ENCODE results near the gene REEP1. TPM values are rescaled to one million over a fixed set of nuclear protein-coding genes. Genes with fewer than 3 reads are reported as not detected.

REEP1 gene
- total and polyA plus RNA-seq, 9 of the 15 experiments (the other 6 are each of a cell fraction or from before 2014, with no cell fraction given), result 0.11 to 0.67 (median 0.13) TPM

DNA sequence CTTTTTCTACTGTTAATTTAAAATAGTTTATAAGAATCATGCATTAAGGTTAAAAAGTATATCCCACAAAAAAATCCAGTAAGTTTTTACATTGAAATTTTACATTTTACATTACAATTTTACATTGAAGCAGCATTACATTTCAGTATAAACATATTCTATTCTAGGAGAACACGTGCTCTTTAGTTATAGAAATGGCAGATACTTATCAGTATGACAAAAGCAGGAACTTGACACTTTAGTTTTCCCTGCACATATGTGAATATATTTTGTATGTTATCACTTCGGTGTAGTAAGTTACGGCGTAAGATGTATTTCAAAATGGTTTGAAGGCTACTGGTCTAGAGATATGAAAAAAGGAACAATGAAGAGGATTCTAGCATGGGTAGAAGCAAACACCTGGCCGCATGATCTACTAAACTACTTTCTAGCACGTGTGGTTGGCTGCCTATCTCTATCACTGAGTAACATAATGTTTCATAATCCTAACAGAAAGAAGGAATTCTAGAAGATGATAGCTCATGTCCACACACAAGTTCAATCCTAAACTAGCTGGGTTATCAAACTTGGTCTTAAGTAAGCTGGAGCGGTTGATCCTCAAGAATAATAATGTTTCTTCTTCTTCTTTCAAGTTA, 147.5 kb downstream of the REEP1 start (continued):
- TF ChIP-seq, protein P1, sequence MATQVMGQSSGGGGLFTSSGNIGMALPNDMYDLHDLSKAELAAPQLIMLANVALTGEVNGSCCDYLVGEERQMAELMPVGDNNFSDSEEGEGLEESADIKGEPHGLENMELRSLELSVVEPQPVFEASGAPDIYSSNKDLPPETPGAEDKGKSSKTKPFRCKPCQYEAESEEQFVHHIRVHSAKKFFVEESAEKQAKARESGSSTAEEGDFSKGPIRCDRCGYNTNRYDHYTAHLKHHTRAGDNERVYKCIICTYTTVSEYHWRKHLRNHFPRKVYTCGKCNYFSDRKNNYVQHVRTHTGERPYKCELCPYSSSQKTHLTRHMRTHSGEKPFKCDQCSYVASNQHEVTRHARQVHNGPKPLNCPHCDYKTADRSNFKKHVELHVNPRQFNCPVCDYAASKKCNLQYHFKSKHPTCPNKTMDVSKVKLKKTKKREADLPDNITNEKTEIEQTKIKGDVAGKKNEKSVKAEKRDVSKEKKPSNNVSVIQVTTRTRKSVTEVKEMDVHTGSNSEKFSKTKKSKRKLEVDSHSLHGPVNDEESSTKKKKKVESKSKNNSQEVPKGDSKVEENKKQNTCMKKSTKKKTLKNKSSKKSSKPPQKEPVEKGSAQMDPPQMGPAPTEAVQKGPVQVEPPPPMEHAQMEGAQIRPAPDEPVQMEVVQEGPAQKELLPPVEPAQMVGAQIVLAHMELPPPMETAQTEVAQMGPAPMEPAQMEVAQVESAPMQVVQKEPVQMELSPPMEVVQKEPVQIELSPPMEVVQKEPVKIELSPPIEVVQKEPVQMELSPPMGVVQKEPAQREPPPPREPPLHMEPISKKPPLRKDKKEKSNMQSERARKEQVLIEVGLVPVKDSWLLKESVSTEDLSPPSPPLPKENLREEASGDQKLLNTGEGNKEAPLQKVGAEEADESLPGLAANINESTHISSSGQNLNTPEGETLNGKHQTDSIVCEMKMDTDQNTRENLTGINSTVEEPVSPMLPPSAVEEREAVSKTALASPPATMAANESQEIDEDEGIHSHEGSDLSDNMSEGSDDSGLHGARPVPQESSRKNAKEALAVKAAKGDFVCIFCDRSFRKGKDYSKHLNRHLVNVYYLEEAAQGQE (IDR thresholded peaks at IDR 0.05; ENCODE audit: borderline replicate concordance), result 0 out of 2 replicates have a peak, but pooled peaks have one; percentile 6
- TF ChIP-seq, protein P1 (CRISPR knock-in tag; IDR thresholded peaks at IDR 0.05; ENCODE audit: low read depth), result no peak
- TF ChIP-seq, protein P2, sequence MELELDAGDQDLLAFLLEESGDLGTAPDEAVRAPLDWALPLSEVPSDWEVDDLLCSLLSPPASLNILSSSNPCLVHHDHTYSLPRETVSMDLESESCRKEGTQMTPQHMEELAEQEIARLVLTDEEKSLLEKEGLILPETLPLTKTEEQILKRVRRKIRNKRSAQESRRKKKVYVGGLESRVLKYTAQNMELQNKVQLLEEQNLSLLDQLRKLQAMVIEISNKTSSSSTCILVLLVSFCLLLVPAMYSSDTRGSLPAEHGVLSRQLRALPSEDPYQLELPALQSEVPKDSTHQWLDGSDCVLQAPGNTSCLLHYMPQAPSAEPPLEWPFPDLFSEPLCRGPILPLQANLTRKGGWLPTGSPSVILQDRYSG (tag; conservative IDR thresholded peaks at IDR 0.05; ENCODE audit: low read depth), result 0 out of 2 replicates have a peak, but pooled peaks have one; percentile 34
- no peak for TF ChIP-seq CAMTA2 (CRISPR knock-in tag; conservative IDR thresholded peaks at IDR 0.05)
- TF ChIP-seq ZNF584 (CRISPR knock-in tag; IDR thresholded peaks at IDR 0.05; ENCODE audit: low read depth), result no peak
- no peak for TF ChIP-seq CBFB (CRISPR knock-in tag; IDR thresholded peaks at IDR 0.05)
- TF ChIP-seq, protein P3, sequence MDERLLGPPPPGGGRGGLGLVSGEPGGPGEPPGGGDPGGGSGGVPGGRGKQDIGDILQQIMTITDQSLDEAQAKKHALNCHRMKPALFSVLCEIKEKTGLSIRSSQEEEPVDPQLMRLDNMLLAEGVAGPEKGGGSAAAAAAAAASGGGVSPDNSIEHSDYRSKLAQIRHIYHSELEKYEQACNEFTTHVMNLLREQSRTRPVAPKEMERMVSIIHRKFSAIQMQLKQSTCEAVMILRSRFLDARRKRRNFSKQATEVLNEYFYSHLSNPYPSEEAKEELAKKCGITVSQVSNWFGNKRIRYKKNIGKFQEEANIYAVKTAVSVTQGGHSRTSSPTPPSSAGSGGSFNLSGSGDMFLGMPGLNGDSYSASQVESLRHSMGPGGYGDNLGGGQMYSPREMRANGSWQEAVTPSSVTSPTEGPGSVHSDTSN (CRISPR knock-in tag; IDR thresholded peaks at IDR 0.05; ENCODE audit: low read depth), result no peak
- TF ChIP-seq, protein P3 (tag; conservative IDR thresholded peaks at IDR 0.05; ENCODE audit: low read depth), result no peak
- TF ChIP-seq, protein P4, sequence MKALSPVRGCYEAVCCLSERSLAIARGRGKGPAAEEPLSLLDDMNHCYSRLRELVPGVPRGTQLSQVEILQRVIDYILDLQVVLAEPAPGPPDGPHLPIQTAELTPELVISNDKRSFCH (CRISPR knock-in tag; IDR thresholded peaks at IDR 0.05), result no peak
- TF ChIP-seq, protein P4 (tag; IDR thresholded peaks at IDR 0.05), result no peak
- no peak for TF ChIP-seq PRPF4 (IDR thresholded peaks at IDR 0.05; ENCODE audit: insufficient read depth, low read depth, low read length, poor library complexity, severe bottlenecking)
- no peak for TF ChIP-seq LCOR (CRISPR knock-in tag; IDR thresholded peaks at IDR 0.05)
- TF ChIP-seq HSF4 (CRISPR knock-in tag; IDR thresholded peaks at IDR 0.05; ENCODE audit: borderline replicate concordance), result 0 out of 2 replicates have a peak, but pooled peaks have one; percentile 21
- no peak for TF ChIP-seq FOXJ2 (tag; IDR thresholded peaks at IDR 0.05)
- TF ChIP-seq, protein P5, sequence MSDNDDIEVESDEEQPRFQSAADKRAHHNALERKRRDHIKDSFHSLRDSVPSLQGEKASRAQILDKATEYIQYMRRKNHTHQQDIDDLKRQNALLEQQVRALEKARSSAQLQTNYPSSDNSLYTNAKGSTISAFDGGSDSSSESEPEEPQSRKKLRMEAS (CRISPR knock-in tag; IDR thresholded peaks at IDR 0.05), result no peak
